Measurements from ENCODE around the gene ZBTB20.

ZBTB20 gene

GRCh38 chr3:115161168-115161834 lies 14.2 kb upstream of the ZBTB20 start:
- Histone ChIP-seq H3K9me2 (replicated peaks; ENCODE audit: insufficient read depth, low read length) (no peaks in the 10 kb centered on the region), H3K9ac (ENCODE audit: low read length) (no peak overlapping the region), H3K4me3 (ENCODE audit: insufficient read depth, low read length, poor library complexity, severe bottlenecking) (no peak overlapping the region), H3F3A (ENCODE audit: insufficient read depth) (no peaks in the 10 kb centered on the region), H4K20me1 (ENCODE audit: low read depth, low read length) (no peaks in the 10 kb centered on the region), H3K36me3 (ENCODE audit: low read length) (no peaks in the 10 kb centered on the region), H3K27me3 (ENCODE audit: low read length) (no peaks in the 10 kb centered on the region), H2AFZ (ENCODE audit: low read depth, low read length, severe bottlenecking) (no peak overlapping the region), H3K79me2 (ENCODE audit: insufficient read depth, low read length) (no peaks in the 10 kb centered on the region), H3K4me2 (ENCODE audit: low read depth, low read length, poor library complexity, severe bottlenecking) (no peak overlapping the region), H3K27ac (ENCODE audit: low read depth, low read length) (no peak overlapping the region), H3K9me3 (ENCODE audit: insufficient read depth, low read length) (no peaks in the 10 kb centered on the region)
- no peak for TF ChIP-seq EZH2phosphoT487 (conservative IDR thresholded peaks at IDR 0.05; ENCODE audit: low read length)
- TF ChIP-seq CTCF (IDR thresholded peaks at IDR 0.05; ENCODE audit: insufficient read depth, low read length, poor library complexity, severe bottlenecking) = no peak

GRCh38 chr3:115160295-115160694 lies 13.2 kb upstream of the ZBTB20 start:
- Histone ChIP-seq H3K4me3 (ENCODE audit: insufficient read depth, low read length, poor library complexity, severe bottlenecking) (no peak overlapping the region), H2AFZ (ENCODE audit: low read depth, low read length, severe bottlenecking) (no peak overlapping the region)

GRCh38 chr3:115156046-115156654 lies 9.1 kb upstream of the ZBTB20 start:
- Histone ChIP-seq H2AFZ (ENCODE audit: low read depth, low read length, severe bottlenecking) (no peak overlapping the region), H4K20me1 (ENCODE audit: low read depth, low read length) (no peaks in the 10 kb centered on the region), H3K27ac (ENCODE audit: low read depth, low read length) (no peak overlapping the region), H3K36me3 (ENCODE audit: low read length) (no peaks in the 10 kb centered on the region), H3K9me2 (replicated peaks; ENCODE audit: insufficient read depth, low read length) (no peaks in the 10 kb centered on the region), H3F3A (ENCODE audit: insufficient read depth) (no peaks in the 10 kb centered on the region), H3K27me3 (ENCODE audit: low read length) (no peaks in the 10 kb centered on the region), H3K4me2 (ENCODE audit: low read depth, low read length, poor library complexity, severe bottlenecking) (no peak overlapping the region), H3K4me3 (ENCODE audit: insufficient read depth, low read length, poor library complexity, severe bottlenecking) (no peak overlapping the region), H3K9me3 (ENCODE audit: insufficient read depth, low read length) (no peaks in the 10 kb centered on the region), H3K79me2 (ENCODE audit: insufficient read depth, low read length) (no peaks in the 10 kb centered on the region), H3K9ac (ENCODE audit: low read length) (no peak overlapping the region)
- TF ChIP-seq CTCF (IDR thresholded peaks at IDR 0.05; ENCODE audit: insufficient read depth, low read length, poor library complexity, severe bottlenecking) = no peak
- TF ChIP-seq EZH2phosphoT487 (conservative IDR thresholded peaks at IDR 0.05; ENCODE audit: low read length) = no peak

More at GRCh38 chr3:115160295-115160694, 13.2 kb upstream of the ZBTB20 start:
- Histone ChIP-seq H3K9ac (ENCODE audit: low read length) (no peak overlapping the region), H3K9me2 (replicated peaks; ENCODE audit: insufficient read depth, low read length) (no peaks in the 10 kb centered on the region), H3K9me3 (ENCODE audit: insufficient read depth, low read length) (no peaks in the 10 kb centered on the region), H3K79me2 (ENCODE audit: insufficient read depth, low read length) (no peaks in the 10 kb centered on the region), H3K27me3 (ENCODE audit: low read length) (no peaks in the 10 kb centered on the region), H4K20me1 (ENCODE audit: low read depth, low read length) (no peaks in the 10 kb centered on the region), H3F3A (ENCODE audit: insufficient read depth) (no peaks in the 10 kb centered on the region), H3K36me3 (ENCODE audit: low read length) (no peaks in the 10 kb centered on the region), H3K4me2 (ENCODE audit: low read depth, low read length, poor library complexity, severe bottlenecking) (no peak overlapping the region), H3K27ac (ENCODE audit: low read depth, low read length) (no peak overlapping the region)
- TF ChIP-seq EZH2phosphoT487 (conservative IDR thresholded peaks at IDR 0.05; ENCODE audit: low read length) (no peak), CTCF (IDR thresholded peaks at IDR 0.05; ENCODE audit: insufficient read depth, low read length, poor library complexity, severe bottlenecking) (no peak)

All from SU-DHL-6 (cell line).